Common myeloid progenitor, CD34-positive (primary cell): ENCODE measurements around the gene ERMARD.

ENCODE experiments used
- CTCF ChIA-PET: fragments of 350-600 bp; sonication (Branson Sonifier 250); formaldehyde crosslinking; loops from one replicate; lab custom pipeline; 2021; ENCODE audit warnings: antibody characterized with exemption; lab: Charles Lee
- POLR2A ChIA-PET: fragments of 350-600 bp; sonication (Branson Sonifier 250); formaldehyde crosslinking; loops from one replicate; lab custom pipeline; 2021; ENCODE audit warnings: antibody characterized with exemption; lab: Charles Lee
- DNase-seq, 3 donors: peaks; one replicate each; pipeline versions ENCODE4 v3.0.0 to v3.0.0-alpha.2; 2013
- H3K27ac ChIP-seq, 2 experiments: 1 replicate in 1 of 2; 2 replicates in 1 of 2; pipeline ENCODE4 v1.7.0; 2013; ENCODE audit warnings: inconsistent platforms in 2 of 2, low read length in 2 of 2, mild to moderate bottlenecking in 2 of 2, low read depth in 1 of 2, moderate library complexity in 1 of 2; ENCODE audit not compliant: severe bottlenecking in 2 of 2, insufficient read depth in 1 of 2, poor library complexity in 1 of 2
- H3K27me3 ChIP-seq, 5 experiments: replicated peaks in 2 of 5; 1 replicate in 3 of 5; 2 replicates in 2 of 5; pipeline versions ENCODE4 v1.6.1 to v1.7.0; 2013; ENCODE audit warnings: low read length in 4 of 5, mild to moderate bottlenecking in 2 of 5, moderate library complexity in 2 of 5, inconsistent platforms in 1 of 5; ENCODE audit not compliant: insufficient read depth in 5 of 5, control insufficient read depth in 4 of 5
- H3K36me3 ChIP-seq, 4 experiments: 1 replicate in 2 of 4; 2 replicates in 2 of 4; pipeline versions ENCODE4 v1.6.1 to v1.7.0; 2013; ENCODE audit warnings: low read length in 3 of 4, control low read depth in 1 of 4, mild to moderate bottlenecking in 1 of 4; ENCODE audit not compliant: control insufficient read depth in 4 of 4, insufficient read depth in 4 of 4
- H3K4me1 ChIP-seq, 4 experiments: 1 replicate in 3 of 4; 2 replicates in 1 of 4; pipeline versions ENCODE4 v1.6.1 to v1.7.1; 2013; ENCODE audit warnings: low read length in 3 of 4, mild to moderate bottlenecking in 3 of 4, control low read depth in 1 of 4, inconsistent platforms in 1 of 4, moderate library complexity in 1 of 4; ENCODE audit not compliant: control insufficient read depth in 4 of 4, insufficient read depth in 4 of 4; ENCODE audit errors: control extremely low read depth in 1 of 4
- H3K4me3 ChIP-seq, 7 experiments: 1 replicate in 4 of 7; 2 replicates in 3 of 7; pipeline versions ENCODE4 v1.5.1 to v1.7.0; 2013; ENCODE audit warnings: mild to moderate bottlenecking in 7 of 7, low read length in 6 of 7, moderate library complexity in 6 of 7, inconsistent platforms in 2 of 7, low read depth in 2 of 7, control low read depth in 1 of 7; ENCODE audit not compliant: insufficient read depth in 4 of 7, control insufficient read depth in 1 of 7; ENCODE audit errors: extremely low read depth in 1 of 7
- H3K9me3 ChIP-seq, 5 experiments: 1 replicate in 4 of 5; 2 replicates in 1 of 5; pipeline versions ENCODE4 v1.6.1 to v1.7.1; 2013; ENCODE audit warnings: low read length in 4 of 5, mild to moderate bottlenecking in 2 of 5, inconsistent platforms in 1 of 5, low read depth in 1 of 5, moderate library complexity in 1 of 5; ENCODE audit not compliant: control insufficient read depth in 4 of 5, insufficient read depth in 2 of 5; ENCODE audit errors: control extremely low read depth in 1 of 5
- WGBS: methylation state at CpG from one replicate; pipeline ENCODE4 v1.1.5; 2013; ENCODE audit not compliant: insufficient coverage; 5-methylcytosine and 5-hydroxymethylcytosine counted together

The ERMARD gene

DNA sequence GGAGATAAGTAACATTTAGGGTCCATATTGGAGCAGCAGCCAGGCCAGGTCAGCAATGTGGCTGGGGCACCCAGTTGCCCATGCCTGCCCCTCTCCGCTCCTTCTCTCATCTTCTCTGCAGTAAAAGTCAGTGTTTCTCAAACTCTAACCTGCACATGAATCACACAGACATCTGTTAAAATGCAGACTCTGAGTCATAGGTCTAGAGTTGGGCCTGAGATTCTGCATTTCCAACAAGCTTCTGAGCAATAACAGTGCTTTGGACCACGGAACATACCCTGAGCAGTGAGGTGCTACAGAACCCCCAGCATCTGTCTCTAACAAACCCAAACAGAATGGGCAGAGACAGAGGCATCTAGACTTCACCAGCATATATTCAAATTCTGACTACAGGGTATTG lies 37.2 kb upstream of the ERMARD start:
- ChIA-PET POLR2A (no interaction called here), CTCF (interaction anchor here (0.6 to 4.5 kb wide), 2 partner anchors 10 to 112 kb away, joined by 3 to 14 read pairs; no protein-coding TSS in a partner anchor)
- Histone ChIP-seq H3K9me3 (no peaks in the 10 kb centered on the region), H3K27ac (no peak overlapping the region), H3K36me3 (peaks cover 19 to 65% (median 38%) of the 10 kb centered on the region in 4 experiments), H3K4me3 (no peak overlapping the region), H3K27me3 (no peaks in the 10 kb centered on the region), H3K4me1 (no peaks in the 10 kb centered on the region)
- no peak for DNase-seq
- 100% methylated on average over 1 of the region's 2 CpGs for WGBS

DNA sequence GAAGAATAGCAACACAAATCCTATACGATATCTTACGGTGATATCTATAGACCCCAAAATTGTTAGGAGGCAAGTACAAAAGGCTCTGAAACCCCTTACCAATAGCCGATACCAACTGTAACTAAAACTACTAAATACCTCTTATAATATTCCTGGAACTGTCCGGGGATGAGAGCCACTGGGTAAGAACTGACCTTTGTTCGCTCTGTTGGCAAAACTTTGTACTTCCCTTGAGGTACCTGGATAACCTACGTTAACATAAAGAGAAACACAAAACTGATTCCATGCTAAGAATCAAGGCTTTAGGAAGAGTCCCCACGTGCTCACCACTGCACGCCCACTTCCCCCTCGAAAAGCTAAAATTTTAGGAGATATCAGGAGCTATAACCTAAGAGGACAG lies 36.8 kb upstream of the ERMARD start:
- no peak overlapping the region for H3K27ac ChIP-seq
- H3K4me3 ChIP-seq = no peak overlapping the region
- CTCF ChIA-PET = interaction anchor here (0.6 to 4.5 kb wide), 2 partner anchors 11 to 112 kb away, joined by 3 to 14 read pairs; no protein-coding TSS in a partner anchor
- H3K27me3 ChIP-seq = no peaks in the 10 kb centered on the region
- peaks cover 19 to 61% (median 36%) of the 10 kb centered on the region in 4 experiments for H3K36me3 ChIP-seq
- H3K4me1 ChIP-seq = no peaks in the 10 kb centered on the region
- H3K9me3 ChIP-seq = no peaks in the 10 kb centered on the region
- no peak for DNase-seq
- POLR2A ChIA-PET = no interaction called here
- WGBS = 94% methylated on average over 8 of the region's 9 CpGs

DNA sequence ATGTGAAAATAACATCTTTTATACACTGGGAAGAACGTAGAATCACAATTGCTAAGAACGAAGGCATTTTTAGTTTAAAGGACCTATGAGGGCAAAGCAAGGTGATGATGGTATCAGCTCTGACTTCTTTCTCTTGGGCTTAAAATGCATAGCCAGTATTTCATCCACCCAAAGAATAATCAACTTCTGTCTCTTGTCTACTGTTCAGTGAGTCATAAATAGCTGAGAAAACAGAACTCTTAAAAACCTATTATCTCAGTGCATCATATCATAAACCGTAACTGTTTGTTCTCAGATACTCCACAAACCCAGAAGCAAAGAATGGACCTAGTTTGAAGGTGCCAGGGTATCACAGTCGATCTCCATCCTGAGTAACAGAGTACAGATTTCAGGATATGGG lies 32.3 kb upstream of the ERMARD start:
- H3K27ac ChIP-seq = no peak overlapping the region
- peaks cover 6 to 25% (median 15%) of the 10 kb centered on the region in 4 experiments for H3K4me1 ChIP-seq
- H3K4me3 ChIP-seq = no peak overlapping the region
- H3K9me3 ChIP-seq = no peaks in the 10 kb centered on the region
- POLR2A ChIA-PET = no interaction called here
- H3K27me3 ChIP-seq = no peaks in the 10 kb centered on the region
- H3K36me3 ChIP-seq = peaks cover 12 to 31% (median 18%) of the 10 kb centered on the region in 4 experiments
- CTCF ChIA-PET = interaction anchor here (0.7 to 1.8 kb wide), 6 partner anchors 9 to 836 kb away, joined by 3 to 5 read pairs (median 3); partner anchors contain the start of genes C6orf120 and WDR27
- DNase-seq = no peak
- WGBS = 100% methylated on average over 1 of the region's 4 CpGs

DNA sequence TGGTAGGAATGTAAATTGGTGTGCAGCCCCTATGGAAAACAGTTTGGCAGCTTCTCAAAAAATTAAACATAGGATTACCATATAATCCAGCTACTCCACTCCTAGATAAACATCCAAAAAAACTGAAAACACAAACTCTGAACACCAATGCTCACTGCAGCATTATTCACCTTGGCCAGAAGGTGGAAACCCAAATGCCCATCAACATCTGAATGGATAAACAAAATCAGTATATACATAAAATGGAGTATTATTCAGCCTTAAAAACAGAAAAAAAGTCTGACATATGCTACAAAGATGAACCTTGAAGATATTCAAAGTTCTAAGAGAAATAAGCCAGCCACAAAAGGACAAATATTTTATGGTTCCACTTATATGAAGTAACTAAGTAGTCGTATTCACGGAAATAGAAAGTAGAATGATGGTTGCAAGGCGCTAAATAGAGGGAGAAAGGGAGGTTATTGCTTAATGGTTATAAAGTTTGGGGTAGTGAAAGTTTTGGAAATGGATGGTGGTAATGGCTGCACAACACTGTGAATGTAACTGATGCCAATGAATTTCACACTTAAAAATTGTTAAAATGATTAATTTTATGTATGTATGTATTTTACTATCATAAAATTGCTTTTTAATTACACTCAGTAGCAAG lies 31.1 kb upstream of the ERMARD start:
- Histone ChIP-seq H3K27me3 (no peaks in the 10 kb centered on the region), H3K4me3 (no peak overlapping the region), H3K9me3 (no peaks in the 10 kb centered on the region), H3K36me3 (peaks cover 8 to 19% (median 10%) of the 10 kb centered on the region in 4 experiments), H3K27ac (no peak overlapping the region), H3K4me1 (peaks cover 10 to 33% (median 22%) of the 10 kb centered on the region in 4 experiments)
- ChIA-PET POLR2A (no interaction called here), CTCF (interaction anchor here (1.1 to 1.8 kb wide), 4 partner anchors 10 to 18 kb away, joined by 3 to 5 read pairs (median 4); partner anchors contain the start of genes C6orf120 and WDR27)
- peak in 2 of 3 donors; percentile 31 to 43 for DNase-seq
- 92% methylated on average over 3 of the region's 3 CpGs for WGBS

DNA sequence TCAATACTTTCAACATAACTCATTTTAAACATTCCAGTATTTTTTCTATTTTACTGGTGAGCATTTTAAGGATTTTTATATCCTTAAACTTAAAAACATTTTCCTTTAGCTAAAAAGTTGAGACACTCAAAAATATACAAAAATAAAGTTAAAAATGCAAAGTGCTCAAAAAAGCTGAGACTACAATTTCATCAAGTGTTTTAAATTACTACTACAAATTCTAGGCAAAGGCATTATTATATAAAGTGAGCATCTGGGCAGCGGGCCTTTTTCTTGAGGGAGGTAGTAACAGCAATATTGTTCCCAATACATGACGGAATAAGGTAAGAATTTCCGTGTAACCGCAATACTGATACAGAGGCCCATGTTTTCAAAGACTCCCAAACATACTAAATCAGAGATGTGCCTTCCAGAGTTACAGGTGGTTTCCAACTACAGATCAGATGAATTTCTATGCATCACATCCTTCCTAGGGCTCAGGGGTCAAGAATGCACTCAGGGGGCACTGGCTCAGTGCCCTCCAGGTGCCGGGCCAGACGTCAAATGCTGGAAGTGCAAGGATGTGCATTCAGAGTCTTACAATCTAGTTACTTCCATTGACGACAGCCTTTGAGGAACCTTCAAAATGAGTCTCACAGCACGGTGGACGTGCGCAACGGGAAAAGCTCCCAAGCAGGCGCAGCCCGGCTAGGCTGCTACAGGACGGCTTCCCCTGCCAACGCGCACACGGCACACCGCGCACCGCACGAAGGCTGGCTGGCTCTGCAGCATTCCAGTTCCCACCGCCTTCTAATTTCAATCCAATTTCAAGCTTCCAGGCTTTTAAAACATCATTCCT lies 28.8 kb upstream of the ERMARD start:
- no peaks in the 10 kb centered on the region for H3K9me3 ChIP-seq
- peaks cover 13 to 36% (median 27%) of the 10 kb centered on the region in 4 experiments for H3K4me1 ChIP-seq
- no peaks in the 10 kb centered on the region for H3K27me3 ChIP-seq
- peak overlapping the region; percentile 66 to 87 for H3K27ac ChIP-seq
- CTCF ChIA-PET = interaction anchor here (1.1 to 2.0 kb wide), 3 partner anchors 13 to 65 kb away, joined by 3 to 13 read pairs (median 5); no protein-coding TSS in a partner anchor
- WGBS = 2% methylated on average over 20 of the region's 22 CpGs
- H3K36me3 ChIP-seq = peaks cover 0 to 7% (median 1%) of the 10 kb centered on the region in 4 experiments
- POLR2A ChIA-PET = interaction anchor here (1.1 to 2.9 kb wide), 4 partner anchors 12 to 29 kb away, joined by 3 to 17 read pairs (median 8); partner anchors contain the start of genes C6orf120, DYNLT2, ERMARD and WDR27
- peak overlapping the region; percentile 27 to 89 (median 82) for H3K4me3 ChIP-seq
- peak; percentile 42 to 72 (median 70) for DNase-seq

DNA sequence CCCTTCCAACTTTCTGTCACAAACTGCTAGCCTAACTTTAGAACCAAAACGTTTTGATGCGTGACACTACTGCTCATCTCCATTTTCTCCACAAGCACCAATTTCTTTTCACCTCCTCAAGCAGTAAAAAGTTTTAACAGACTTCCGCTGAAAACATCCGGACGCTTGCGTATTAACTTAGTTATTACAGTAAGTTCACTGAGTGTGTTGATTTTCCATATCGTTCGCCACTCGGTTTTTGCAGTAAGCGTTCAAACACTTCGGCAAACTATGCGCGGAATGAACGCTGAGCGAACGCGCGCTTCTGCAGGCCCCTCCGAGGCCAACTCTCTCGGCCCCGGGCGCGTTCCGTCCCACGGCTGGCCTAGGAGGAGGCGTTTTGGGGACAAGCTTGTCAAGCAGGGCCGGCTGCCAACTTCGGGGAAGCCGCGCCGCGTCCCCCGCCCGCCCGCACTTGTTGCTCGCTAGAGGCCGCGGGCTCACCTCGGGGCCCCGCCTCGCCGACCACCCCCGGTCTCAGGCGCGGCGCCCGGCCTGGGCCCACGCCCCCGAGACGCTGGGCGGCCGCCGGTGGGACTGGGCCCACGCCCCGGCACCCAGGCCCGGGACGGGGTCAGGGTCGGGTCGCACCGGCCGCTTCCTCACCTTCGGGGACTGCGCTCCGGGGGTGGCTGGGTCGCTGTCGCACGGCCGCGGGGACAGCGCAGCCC lies 28.1 kb upstream of the ERMARD start:
- Histone ChIP-seq H3K4me1 (peaks cover 13 to 38% (median 27%) of the 10 kb centered on the region in 4 experiments), H3K27me3 (no peaks in the 10 kb centered on the region), H3K9me3 (no peaks in the 10 kb centered on the region), H3K4me3 (peak overlapping the region; percentile 76 to 89 (median 82)), H3K27ac (peak overlapping the region; percentile 66 to 87), H3K36me3 (peaks cover 0 to 5% (median 1%) of the 10 kb centered on the region in 4 experiments)
- CTCF ChIA-PET = interaction anchor here (1.8 kb wide), 1 partner anchor 14 kb away, joined by 5 read pairs; no protein-coding TSS in a partner anchor
- DNase-seq = peak; percentile 79 to 90 (median 86)
- WGBS = 0% methylated on average over 44 of the region's 70 CpGs
- POLR2A ChIA-PET = interaction anchor here (1.1 to 2.9 kb wide), 4 partner anchors 13 to 29 kb away, joined by 3 to 17 read pairs (median 8); partner anchors contain the start of genes C6orf120, DYNLT2, ERMARD and WDR27
